Measurements from ENCODE around the gene ZNF791.
A peak's percentile ranks its signal among the peaks of the same experiment; 100 is the strongest.

Gene ZNF791

DNA sequence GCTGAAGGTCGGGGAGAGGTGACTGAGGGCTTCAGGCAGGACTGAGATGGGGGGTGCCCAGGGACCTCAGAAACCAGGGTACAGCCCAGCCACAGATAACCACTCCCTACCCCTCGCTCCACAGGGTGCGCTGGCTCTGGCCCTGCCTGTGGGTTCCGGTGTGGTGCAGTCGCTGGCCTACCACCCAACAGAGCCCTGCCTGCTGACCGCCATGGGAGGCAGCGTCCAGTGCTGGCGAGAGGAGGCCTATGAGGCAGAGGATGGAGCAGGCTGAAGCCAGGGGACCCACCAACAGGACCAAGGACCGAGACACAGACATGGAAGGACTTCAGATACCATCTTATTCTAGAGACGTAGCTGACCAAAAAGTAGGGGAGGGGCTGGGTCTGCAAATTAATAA is 64.7 kb downstream of the ZNF791 start:
- Histone ChIP-seq H3K79me1 (ENCODE audit: low read depth, low read length) (peaks cover 11% of the 10 kb centered on the region), H4K91ac (ENCODE audit: low read depth, low read length, poor library complexity) (no peak overlapping the region), H2BK5ac (ENCODE audit: low read length) (no peak overlapping the region), H3K18ac (ENCODE audit: low read length) (no peak overlapping the region), H3K9me3 (replicated peaks in 1 of 2; ENCODE audit: control insufficient read depth in 2 of 2, insufficient read depth in 1 of 2, low read depth in 1 of 2, low read length in 2 of 2) (no peaks in the 10 kb centered on the region), H2BK15ac (ENCODE audit: low read length) (no peak overlapping the region), H4K8ac (ENCODE audit: low read depth, low read length) (no peak overlapping the region), H3K4ac (ENCODE audit: low read length) (no peak overlapping the region), H3K23ac (ENCODE audit: low read depth, low read length, poor library complexity) (peak overlapping the region; percentile 86), H3K4me3 (ENCODE audit: low read length in 2 of 2) (peak overlapping the region in 1 of 2 donors; percentile 16), H3K4me2 (ENCODE audit: insufficient read depth, low read length, poor library complexity, severe bottlenecking) (no peak overlapping the region), H2BK120ac (ENCODE audit: low read depth, low read length) (no peak overlapping the region), H3K9ac (ENCODE audit: low read depth, low read length, poor library complexity) (peak overlapping the region; percentile 15), H3K36me3 (replicated peaks in 1 of 2; ENCODE audit: control insufficient read depth in 2 of 2, insufficient read depth in 2 of 2, low read length in 2 of 2) (peaks cover 58 to 87% of the 10 kb centered on the region in 2 donors), H2BK12ac (ENCODE audit: low read length) (no peak overlapping the region), H2AK5ac (ENCODE audit: low read depth, low read length) (no peak overlapping the region), H3K4me1 (ENCODE audit: control insufficient read depth in 2 of 2, insufficient read depth in 1 of 2, low read depth in 1 of 2, low read length in 2 of 2) (peaks cover 2 to 4% of the 10 kb centered on the region in 2 donors), H3K27ac (replicated peaks; ENCODE audit: low read length) (no peak overlapping the region), H3K27me3 (ENCODE audit: control insufficient read depth in 3 of 3, insufficient read depth in 3 of 3, low read depth in 1 of 3, low read length in 3 of 3) (no peaks in the 10 kb centered on the region), H2AFZ (ENCODE audit: low read length) (no peak overlapping the region), H3K14ac (ENCODE audit: low read length) (no peak overlapping the region)
- DNase-seq (ENCODE audit: low spot score): no peak
- no CpG with 5 or more reads among the region's 10 CpGs for WGBS, 2 donors (ENCODE audit: extremely low coverage in 2 of 2, insufficient read length in 2 of 2, insufficient replicate concordance in 1 of 2)

DNA sequence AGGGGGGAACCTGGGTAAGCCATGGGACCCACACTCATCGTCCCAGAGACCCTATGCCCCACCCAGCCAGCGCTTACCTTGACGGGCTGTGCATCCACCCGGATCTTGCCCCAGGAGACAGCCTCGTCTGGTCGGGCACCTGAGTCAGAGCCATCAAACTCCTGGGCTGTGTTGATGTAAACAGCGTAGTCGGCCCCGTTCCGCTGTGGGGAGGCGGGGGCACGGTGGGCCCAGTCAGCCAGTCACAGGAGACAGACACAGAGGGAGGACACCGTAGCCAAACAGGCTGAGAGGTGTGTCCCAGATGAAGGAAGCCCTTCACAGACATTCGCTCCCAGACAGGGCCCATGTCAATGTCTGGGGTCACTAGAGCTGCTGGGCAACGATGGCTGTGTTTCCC is 65.2 kb downstream of the ZNF791 start:
- Histone ChIP-seq H3K27ac (replicated peaks; ENCODE audit: low read length) (no peak overlapping the region), H3K23ac (ENCODE audit: low read depth, low read length, poor library complexity) (no peak overlapping the region), H3K79me1 (ENCODE audit: low read depth, low read length) (peaks cover 10% of the 10 kb centered on the region), H3K9me3 (replicated peaks in 1 of 2; ENCODE audit: control insufficient read depth in 2 of 2, insufficient read depth in 1 of 2, low read depth in 1 of 2, low read length in 2 of 2) (no peaks in the 10 kb centered on the region), H3K9ac (ENCODE audit: low read depth, low read length, poor library complexity) (no peak overlapping the region), H2BK5ac (ENCODE audit: low read length) (no peak overlapping the region), H2AK5ac (ENCODE audit: low read depth, low read length) (no peak overlapping the region), H4K8ac (ENCODE audit: low read depth, low read length) (no peak overlapping the region), H3K4me1 (ENCODE audit: control insufficient read depth in 2 of 2, insufficient read depth in 1 of 2, low read depth in 1 of 2, low read length in 2 of 2) (peaks cover 0 to 2% of the 10 kb centered on the region in 2 donors), H2BK15ac (ENCODE audit: low read length) (no peak overlapping the region), H2BK12ac (ENCODE audit: low read length) (no peak overlapping the region), H3K36me3 (replicated peaks in 1 of 2; ENCODE audit: control insufficient read depth in 2 of 2, insufficient read depth in 2 of 2, low read length in 2 of 2) (peaks cover 58 to 84% of the 10 kb centered on the region in 2 donors), H2BK120ac (ENCODE audit: low read depth, low read length) (no peak overlapping the region), H4K91ac (ENCODE audit: low read depth, low read length, poor library complexity) (no peak overlapping the region), H3K4me2 (ENCODE audit: insufficient read depth, low read length, poor library complexity, severe bottlenecking) (no peak overlapping the region), H2AFZ (ENCODE audit: low read length) (no peak overlapping the region), H3K4ac (ENCODE audit: low read length) (no peak overlapping the region), H3K27me3 (ENCODE audit: control insufficient read depth in 3 of 3, insufficient read depth in 3 of 3, low read depth in 1 of 3, low read length in 3 of 3) (no peaks in the 10 kb centered on the region), H3K18ac (ENCODE audit: low read length) (no peak overlapping the region), H3K14ac (ENCODE audit: low read length) (no peak overlapping the region), H3K4me3 (ENCODE audit: low read length in 2 of 2) (no peak overlapping the region)
- no peak for DNase-seq (ENCODE audit: low spot score)
- no CpG with 5 or more reads among the region's 15 CpGs for WGBS, 2 donors (ENCODE audit: extremely low coverage in 2 of 2, insufficient read length in 2 of 2, insufficient replicate concordance in 1 of 2)

GRCh38 chr19:12676384-12676792 is 65.7 kb downstream of the ZNF791 start:
- no peak overlapping the region for H3K4me2 ChIP-seq (ENCODE audit: insufficient read depth, low read length, poor library complexity, severe bottlenecking)
- H3K9ac ChIP-seq (ENCODE audit: low read depth, low read length, poor library complexity): no peak overlapping the region
- WGBS, 2 donors (ENCODE audit: extremely low coverage in 2 of 2, insufficient read length in 2 of 2, insufficient replicate concordance in 1 of 2): no CpG with 5 or more reads among the region's 4 CpGs
- H3K79me1 ChIP-seq (ENCODE audit: low read depth, low read length): peaks cover 10% of the 10 kb centered on the region
- no peak overlapping the region for H4K8ac ChIP-seq (ENCODE audit: low read depth, low read length)
- no peak overlapping the region for H3K4ac ChIP-seq (ENCODE audit: low read length)
- H2BK15ac ChIP-seq (ENCODE audit: low read length): no peak overlapping the region
- DNase-seq (ENCODE audit: low spot score): peak; percentile 80
- no peak overlapping the region for H3K4me3 ChIP-seq (ENCODE audit: low read length in 2 of 2)
- H2BK120ac ChIP-seq (ENCODE audit: low read depth, low read length): no peak overlapping the region
- H3K36me3 ChIP-seq (replicated peaks in 1 of 2; ENCODE audit: control insufficient read depth in 2 of 2, insufficient read depth in 2 of 2, low read length in 2 of 2): peaks cover 58 to 84% of the 10 kb centered on the region in 2 donors
- H2AFZ ChIP-seq (ENCODE audit: low read length): no peak overlapping the region
- H2BK5ac ChIP-seq (ENCODE audit: low read length): no peak overlapping the region
- H3K23ac ChIP-seq (ENCODE audit: low read depth, low read length, poor library complexity): no peak overlapping the region
- no peak overlapping the region for H3K14ac ChIP-seq (ENCODE audit: low read length)
- no peak overlapping the region for H2AK5ac ChIP-seq (ENCODE audit: low read depth, low read length)
- no peaks in the 10 kb centered on the region for H3K27me3 ChIP-seq (ENCODE audit: control insufficient read depth in 3 of 3, insufficient read depth in 3 of 3, low read depth in 1 of 3, low read length in 3 of 3)
- H3K27ac ChIP-seq (replicated peaks; ENCODE audit: low read length): no peak overlapping the region
- peaks cover 0 to 2% of the 10 kb centered on the region in 2 donors for H3K4me1 ChIP-seq (ENCODE audit: control insufficient read depth in 2 of 2, insufficient read depth in 1 of 2, low read depth in 1 of 2, low read length in 2 of 2)
- H3K9me3 ChIP-seq (replicated peaks in 1 of 2; ENCODE audit: control insufficient read depth in 2 of 2, insufficient read depth in 1 of 2, low read depth in 1 of 2, low read length in 2 of 2): no peaks in the 10 kb centered on the region
- H4K91ac ChIP-seq (ENCODE audit: low read depth, low read length, poor library complexity): no peak overlapping the region
- H3K18ac ChIP-seq (ENCODE audit: low read length): no peak overlapping the region
- H2BK12ac ChIP-seq (ENCODE audit: low read length): no peak overlapping the region

GRCh38 chr19:12676928-12677327 is 66.2 kb downstream of the ZNF791 start:
- Histone ChIP-seq H3K4me2 (ENCODE audit: insufficient read depth, low read length, poor library complexity, severe bottlenecking) (no peak overlapping the region), H3K23ac (ENCODE audit: low read depth, low read length, poor library complexity) (no peak overlapping the region), H3K27me3 (ENCODE audit: control insufficient read depth in 3 of 3, insufficient read depth in 3 of 3, low read depth in 1 of 3, low read length in 3 of 3) (no peaks in the 10 kb centered on the region), H2BK120ac (ENCODE audit: low read depth, low read length) (no peak overlapping the region), H2BK15ac (ENCODE audit: low read length) (no peak overlapping the region), H2AFZ (ENCODE audit: low read length) (no peak overlapping the region), H3K9me3 (replicated peaks in 1 of 2; ENCODE audit: control insufficient read depth in 2 of 2, insufficient read depth in 1 of 2, low read depth in 1 of 2, low read length in 2 of 2) (no peaks in the 10 kb centered on the region), H4K91ac (ENCODE audit: low read depth, low read length, poor library complexity) (no peak overlapping the region), H4K8ac (ENCODE audit: low read depth, low read length) (peak overlapping the region; percentile 32), H3K27ac (replicated peaks; ENCODE audit: low read length) (no peak overlapping the region), H2BK5ac (ENCODE audit: low read length) (no peak overlapping the region), H3K4me1 (ENCODE audit: control insufficient read depth in 2 of 2, insufficient read depth in 1 of 2, low read depth in 1 of 2, low read length in 2 of 2) (peaks cover 0 to 2% of the 10 kb centered on the region in 2 donors), H3K4me3 (ENCODE audit: low read length in 2 of 2) (no peak overlapping the region), H2AK5ac (ENCODE audit: low read depth, low read length) (no peak overlapping the region), H3K4ac (ENCODE audit: low read length) (no peak overlapping the region), H3K9ac (ENCODE audit: low read depth, low read length, poor library complexity) (no peak overlapping the region), H3K79me1 (ENCODE audit: low read depth, low read length) (peaks cover 10% of the 10 kb centered on the region), H3K36me3 (replicated peaks in 1 of 2; ENCODE audit: control insufficient read depth in 2 of 2, insufficient read depth in 2 of 2, low read length in 2 of 2) (peaks cover 57 to 79% of the 10 kb centered on the region in 2 donors), H2BK12ac (ENCODE audit: low read length) (no peak overlapping the region), H3K18ac (ENCODE audit: low read length) (no peak overlapping the region), H3K14ac (ENCODE audit: low read length) (no peak overlapping the region)
- no CpG with 5 or more reads among the region's 12 CpGs for WGBS, 2 donors (ENCODE audit: extremely low coverage in 2 of 2, insufficient read length in 2 of 2, insufficient replicate concordance in 1 of 2)
- DNase-seq (ENCODE audit: low spot score): no peak

Measured in neuronal stem cell (in vitro differentiated cells).